Stomach (tissue), 9 donors: Measurements from ENCODE around the gene BCCIP. TPM values are rescaled to one million over a fixed set of nuclear protein-coding genes. Genes with fewer than 3 reads are reported as not detected.
A peak's percentile ranks its signal among the peaks of the same experiment; 100 is the strongest.

Experiments
- DNase-seq, 2 donors: peaks; one replicate each; pipeline versions ENCODE4 v3.0.0 to v3.0.0-alpha.2; 2013 to 2019
- H3K27ac ChIP-seq, 5 donors: fragments of 200-600 bp in 4 of 5; sonication (generic) in 4 of 5; one replicate each; pipeline ENCODE4 v1.5.1; 2013 to 2019; ENCODE audit warnings: mild to moderate bottlenecking in 1 of 5, moderate library complexity in 1 of 5
- H3K27me3 ChIP-seq, 3 donors: fragments of 200-600 bp; sonication (generic); one replicate each; pipeline ENCODE4 v1.5.1; 2017 to 2019; ENCODE audit warnings: mixed run types in 1 of 3
- H3K36me3 ChIP-seq, 4 donors: fragments of 200-600 bp; sonication (generic); 1 replicate in 3 of 4; 2 replicates in 1 of 4; pipeline ENCODE4 v1.5.1; 2016 to 2019
- H3K4me1 ChIP-seq, 4 donors: fragments of 200-600 bp; sonication (generic); one replicate each; pipeline ENCODE4 v1.5.1; 2016 to 2019
- H3K4me3 ChIP-seq, 4 donors: fragments of 200-600 bp; sonication (generic) in 3 of 4; one replicate each; pipeline ENCODE4 v1.5.1; 2016 to 2019; ENCODE audit warnings: mild to moderate bottlenecking in 1 of 4
- H3K9me3 ChIP-seq, 4 donors: fragments of 200-600 bp; sonication (generic); one replicate each; pipeline ENCODE4 v1.5.1; 2016 to 2019
- CTCF ChIP-seq, 7 experiments: fragments of 450-650 bp in 4 of 7; fragments of 200-600 bp in 3 of 7; sonication (generic) in 3 of 7; IDR thresholded peaks; one replicate each; pipeline ENCODE4 v1.5.1; 2016 to 2019; ENCODE audit warnings: antibody characterized with exemption in 7 of 7, control low read depth in 2 of 7, mild to moderate bottlenecking in 1 of 7
- EP300 ChIP-seq: sonication (generic); formaldehyde crosslinking; IDR thresholded peaks from one replicate; pipeline ENCODE4 v1.6.1; 2017; ENCODE audit warnings: antibody characterized with exemption
- POLR2A ChIP-seq, 4 donors: fragments of 450-650 bp; IDR thresholded peaks; one replicate each; pipeline ENCODE4 v1.6.1; 2016; ENCODE audit warnings: antibody characterized with exemption in 4 of 4, control low read depth in 2 of 4, mild to moderate bottlenecking in 1 of 4, moderate library complexity in 1 of 4
- POLR2AphosphoS5 ChIP-seq, 3 donors: sonication (generic); formaldehyde crosslinking; IDR thresholded peaks; one replicate each; pipeline ENCODE4 v1.6.1; 2016; ENCODE audit warnings: antibody characterized with exemption in 3 of 3
- WGBS, 5 donors: extraction: QIAGEN DNeasy Blood & Tissue Kit in 3 of 5; methylation state at CpG; one replicate each; pipeline versions ENCODE4 v1.1.5 to v1.1.7; 2013 to 2018; 5-methylcytosine and 5-hydroxymethylcytosine counted together
- intact Hi-C: fragments of 100-400 bp; cut with DNase I; formaldehyde crosslinking; loops from one replicate; pipeline ENCODE4 v1.15.1; 2023; ENCODE audit warnings: low total_unique reads
- polyA plus RNA-seq, 3 donors: library from polyadenylated mRNA; stranded (reverse); fragments of 200-250 nt; gene quantifications; one replicate each; pipeline ENCODE4 v1.2.3, GENCODE V29; 2013
- total RNA-seq, 5 donors: library from RNA; depleted of rRNA; stranded (reverse); fragments of >200 nt; gene quantifications; one replicate each; pipeline versions ENCODE4 v1.1.0 to v1.2.3, GENCODE V29; 2014 to 2016
- donor health status: healthy with polysubstance abuse.
- donor health status: Bipolar disorder and iron deficiency.
- donor health status: healthy.

BCCIP gene
- total and polyA plus RNA-seq, 8 donors: 4.1 to 75.2 (median 50.9) TPM

- WGBS, 5 donors: 65 to 85% (median 71%) methylated on average over 2 of the region's 2 CpGs
- Histone ChIP-seq H3K36me3 (peaks cover 12 to 78% (median 61%) of the 10 kb centered on the region in 4 donors), H3K4me1 (peaks cover 0 to 15% (median 5%) of the 10 kb centered on the region in 4 donors), H3K27ac (peak overlapping the region in 2 of 5 donors; percentile 18 to 49), H3K27me3 (no peaks in the 10 kb centered on the region), H3K9me3 (no peaks in the 10 kb centered on the region), H3K4me3 (no peak overlapping the region)
- no peak for DNase-seq
- TF ChIP-seq EP300 (no peak), CTCF (IDR thresholded peaks at IDR 0.05) (no peak), POLR2AphosphoS5 (IDR thresholded peaks at IDR 0.05) (no peak), POLR2A (IDR thresholded peaks at IDR 0.05) (no peak)
- intact Hi-C loops: no loop called here
These were observed 33.9 kb downstream of the BCCIP start for GRCh38 chr10:125857185-125857760.

- TF ChIP-seq EP300 (no peak), CTCF (IDR thresholded peaks at IDR 0.05) (no peak)
- H3K9me3 ChIP-seq: no peaks in the 10 kb centered on the region
- no peaks in the 10 kb centered on the region for H3K27me3 ChIP-seq
- intact Hi-C loops: no loop called here
- H3K27ac ChIP-seq: peak overlapping the region in 4 of 5 donors; percentile 39 to 67 (median 61)
- H3K36me3 ChIP-seq: peaks cover 3 to 67% (median 60%) of the 10 kb centered on the region in 4 donors
- H3K4me3 ChIP-seq: no peak overlapping the region
- peaks cover 0 to 15% (median 5%) of the 10 kb centered on the region in 4 donors for H3K4me1 ChIP-seq
- peak in 1 of 2 donors; percentile 38 for DNase-seq
- WGBS, 5 donors: 31 to 62% (median 54%) methylated on average over 4 of the region's 4 CpGs
These were observed 35.9 kb downstream of the BCCIP start for GRCh38 chr10:125859128-125859817.

DNA sequence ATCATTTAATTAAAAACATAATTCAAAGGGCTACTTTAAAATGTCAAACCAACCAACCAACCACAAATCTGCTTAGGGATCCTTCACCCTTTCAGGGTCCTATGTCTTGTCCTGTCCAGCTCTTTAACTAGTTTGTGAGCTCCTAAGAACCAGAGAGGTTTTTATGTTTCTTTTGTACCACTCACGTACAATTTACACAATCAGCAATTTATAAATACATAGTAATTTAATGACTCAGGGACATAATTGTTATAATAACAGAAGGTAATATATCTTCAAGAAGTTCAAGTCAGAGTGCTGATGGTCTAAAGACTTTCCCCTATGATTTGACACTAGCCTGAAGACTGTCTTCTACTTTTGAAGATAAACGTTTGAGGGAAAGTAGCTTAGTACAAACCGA is 41.8 kb downstream of the BCCIP start:
- Histone ChIP-seq H3K4me1 (peaks cover 3 to 9% (median 4%) of the 10 kb centered on the region in 4 donors), H3K27ac (no peak overlapping the region), H3K4me3 (no peak overlapping the region), H3K27me3 (no peaks in the 10 kb centered on the region), H3K36me3 (peaks cover 16 to 52% (median 38%) of the 10 kb centered on the region in 4 donors), H3K9me3 (no peaks in the 10 kb centered on the region)
- DNase-seq: no peak
- intact Hi-C loops: no loop called here
- WGBS, 5 donors: 87 to 90% (median 89%) methylated on average over 3 of the region's 3 CpGs
- TF ChIP-seq POLR2A (IDR thresholded peaks at IDR 0.05): no peak
- no peak for TF ChIP-seq POLR2AphosphoS5 (IDR thresholded peaks at IDR 0.05)
- TF ChIP-seq EP300: no peak
- TF ChIP-seq CTCF (IDR thresholded peaks at IDR 0.05): no peak

DNA sequence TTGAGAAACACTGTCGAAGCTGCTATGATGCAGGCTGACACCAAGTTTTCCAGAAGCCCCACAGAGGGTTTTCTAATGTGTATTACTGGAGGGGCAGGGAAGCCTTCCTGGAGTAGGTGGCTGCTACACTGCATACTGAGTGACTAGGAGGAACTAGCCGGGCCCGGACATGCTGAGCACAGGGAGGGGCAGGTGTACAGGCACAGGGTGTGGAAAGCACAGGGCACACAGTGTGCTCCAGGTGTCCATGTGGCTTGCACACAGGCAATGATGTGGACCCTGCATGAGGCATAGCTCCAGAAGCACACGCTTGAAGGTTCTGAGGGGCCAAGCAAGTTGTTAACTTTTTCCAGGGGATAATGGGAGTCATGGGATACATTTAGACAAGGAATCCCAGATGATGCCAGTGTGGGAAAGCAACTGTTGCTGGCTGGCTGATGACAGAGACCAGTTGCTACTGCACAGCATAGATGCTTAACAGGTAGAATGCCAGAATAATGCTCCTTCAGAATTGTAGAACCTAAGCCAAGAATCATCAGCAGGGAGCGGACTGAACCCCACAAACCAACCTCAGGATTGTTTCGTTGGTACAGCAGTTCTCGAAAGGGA is 43.2 kb downstream of the BCCIP start:
- TF ChIP-seq POLR2AphosphoS5 (IDR thresholded peaks at IDR 0.05): peak in 1 of 3 donors; percentile 35
- no peak for TF ChIP-seq EP300
- H3K4me1 ChIP-seq: peaks cover 0 to 18% (median 9%) of the 10 kb centered on the region in 4 donors
- no peak overlapping the region for H3K27ac ChIP-seq
- H3K36me3 ChIP-seq: peaks cover 16 to 44% (median 33%) of the 10 kb centered on the region in 4 donors
- WGBS, 5 donors: 84 to 90% (median 85%) methylated on average over 7 of the region's 7 CpGs
- DNase-seq: peak in 1 of 2 donors; percentile 52
- no peak overlapping the region for H3K4me3 ChIP-seq
- H3K9me3 ChIP-seq: no peaks in the 10 kb centered on the region
- no peaks in the 10 kb centered on the region for H3K27me3 ChIP-seq
- intact Hi-C loops: no loop called here
